Measurements from ENCODE around the gene PDGFB. TPM values are rescaled to one million over a fixed set of nuclear protein-coding genes. Genes with fewer than 3 reads are reported as not detected.

The PDGFB gene
- total and polyA plus RNA-seq, 7 donors = 1.4 to 9.6 (median 5.5) TPM

GRCh38 chr22:39238101-39238466 is 6.7 kb downstream of the PDGFB start:
- H3K36me3 ChIP-seq = no peaks in the 10 kb centered on the region
- H3K27me3 ChIP-seq = peaks cover 8 to 29% (median 19%) of the 10 kb centered on the region in 3 donors
- DNase-seq = no peak
- TF ChIP-seq EP300 (IDR thresholded peaks at IDR 0.05) (no peak), POLR2AphosphoS5 (IDR thresholded peaks at IDR 0.05) (no peak), POLR2A (IDR thresholded peaks at IDR 0.05) (no peak)
- TF ChIP-seq, protein P1, sequence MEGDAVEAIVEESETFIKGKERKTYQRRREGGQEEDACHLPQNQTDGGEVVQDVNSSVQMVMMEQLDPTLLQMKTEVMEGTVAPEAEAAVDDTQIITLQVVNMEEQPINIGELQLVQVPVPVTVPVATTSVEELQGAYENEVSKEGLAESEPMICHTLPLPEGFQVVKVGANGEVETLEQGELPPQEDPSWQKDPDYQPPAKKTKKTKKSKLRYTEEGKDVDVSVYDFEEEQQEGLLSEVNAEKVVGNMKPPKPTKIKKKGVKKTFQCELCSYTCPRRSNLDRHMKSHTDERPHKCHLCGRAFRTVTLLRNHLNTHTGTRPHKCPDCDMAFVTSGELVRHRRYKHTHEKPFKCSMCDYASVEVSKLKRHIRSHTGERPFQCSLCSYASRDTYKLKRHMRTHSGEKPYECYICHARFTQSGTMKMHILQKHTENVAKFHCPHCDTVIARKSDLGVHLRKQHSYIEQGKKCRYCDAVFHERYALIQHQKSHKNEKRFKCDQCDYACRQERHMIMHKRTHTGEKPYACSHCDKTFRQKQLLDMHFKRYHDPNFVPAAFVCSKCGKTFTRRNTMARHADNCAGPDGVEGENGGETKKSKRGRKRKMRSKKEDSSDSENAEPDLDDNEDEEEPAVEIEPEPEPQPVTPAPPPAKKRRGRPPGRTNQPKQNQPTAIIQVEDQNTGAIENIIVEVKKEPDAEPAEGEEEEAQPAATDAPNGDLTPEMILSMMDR (IDR thresholded peaks at IDR 0.05) = no peak
- intact Hi-C loops (cut with DNase I) = no loop called here
- H3K4me3 ChIP-seq = no peak overlapping the region
- H3K4me1 ChIP-seq = peaks cover 0 to 64% (median 52%) of the 10 kb centered on the region in 4 donors
- 30 to 76% methylated on average over 5 of the region's 5 CpGs for WGBS, 2 donors
- peak overlapping the region; percentile 67 to 76 (median 69) for H3K27ac ChIP-seq
- no peaks in the 10 kb centered on the region for H3K9me3 ChIP-seq

DNA sequence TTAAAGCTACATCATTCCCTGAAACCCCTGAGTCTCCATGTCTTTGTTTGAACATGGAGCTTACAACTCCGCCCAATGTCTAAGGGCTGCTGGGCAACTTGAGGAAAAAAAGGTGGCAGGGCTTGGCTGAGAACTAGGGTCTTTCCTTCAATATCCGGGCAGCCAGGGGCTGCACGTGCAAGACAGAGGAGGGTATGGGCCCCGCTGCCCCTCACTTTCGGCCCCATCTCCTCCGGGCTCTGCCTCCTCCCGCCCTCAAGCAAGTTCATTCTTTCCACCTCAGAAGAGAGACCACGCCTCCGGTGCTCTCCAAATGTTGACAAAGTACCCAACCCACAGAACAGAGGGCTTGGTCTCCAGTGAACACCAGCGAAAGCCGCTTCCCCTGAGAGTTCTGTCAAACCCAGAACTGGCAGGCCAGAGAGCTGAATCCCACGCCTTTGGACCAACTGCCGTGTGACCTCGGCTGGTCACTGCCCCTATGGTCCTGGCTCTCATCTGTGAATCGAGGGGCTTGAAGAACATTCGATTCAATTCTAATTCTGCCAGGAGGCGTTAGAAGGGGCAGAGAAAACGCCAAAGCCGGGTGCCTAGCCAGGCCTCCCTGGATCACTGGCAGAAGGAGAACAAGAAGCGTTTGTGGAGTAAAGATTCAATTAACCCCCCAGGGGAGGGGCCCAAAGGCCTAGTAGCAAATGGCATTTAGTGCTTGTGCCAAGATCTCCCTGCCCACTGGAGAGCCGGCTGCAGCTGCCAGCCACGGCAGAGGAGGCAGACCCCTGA is 7.3 kb downstream of the PDGFB start:
- intact Hi-C loops (cut with DNase I) = no loop called here
- TF ChIP-seq POLR2AphosphoS5 (IDR thresholded peaks at IDR 0.05) = peak in 2 of 4 donors; percentile 31 to 38
- no peak for TF ChIP-seq EP300 (IDR thresholded peaks at IDR 0.05)
- peak overlapping the region; percentile 67 to 76 (median 69) for H3K27ac ChIP-seq
- peaks cover 0 to 58% (median 46%) of the 10 kb centered on the region in 4 donors for H3K4me1 ChIP-seq
- DNase-seq = no peak
- 11 to 39% methylated on average over 22 of the region's 22 CpGs for WGBS, 2 donors
- H3K27me3 ChIP-seq = peaks cover 3 to 24% (median 13%) of the 10 kb centered on the region in 3 donors
- H3K4me3 ChIP-seq = no peak overlapping the region
- no peaks in the 10 kb centered on the region for H3K9me3 ChIP-seq
- no peaks in the 10 kb centered on the region for H3K36me3 ChIP-seq

DNA sequence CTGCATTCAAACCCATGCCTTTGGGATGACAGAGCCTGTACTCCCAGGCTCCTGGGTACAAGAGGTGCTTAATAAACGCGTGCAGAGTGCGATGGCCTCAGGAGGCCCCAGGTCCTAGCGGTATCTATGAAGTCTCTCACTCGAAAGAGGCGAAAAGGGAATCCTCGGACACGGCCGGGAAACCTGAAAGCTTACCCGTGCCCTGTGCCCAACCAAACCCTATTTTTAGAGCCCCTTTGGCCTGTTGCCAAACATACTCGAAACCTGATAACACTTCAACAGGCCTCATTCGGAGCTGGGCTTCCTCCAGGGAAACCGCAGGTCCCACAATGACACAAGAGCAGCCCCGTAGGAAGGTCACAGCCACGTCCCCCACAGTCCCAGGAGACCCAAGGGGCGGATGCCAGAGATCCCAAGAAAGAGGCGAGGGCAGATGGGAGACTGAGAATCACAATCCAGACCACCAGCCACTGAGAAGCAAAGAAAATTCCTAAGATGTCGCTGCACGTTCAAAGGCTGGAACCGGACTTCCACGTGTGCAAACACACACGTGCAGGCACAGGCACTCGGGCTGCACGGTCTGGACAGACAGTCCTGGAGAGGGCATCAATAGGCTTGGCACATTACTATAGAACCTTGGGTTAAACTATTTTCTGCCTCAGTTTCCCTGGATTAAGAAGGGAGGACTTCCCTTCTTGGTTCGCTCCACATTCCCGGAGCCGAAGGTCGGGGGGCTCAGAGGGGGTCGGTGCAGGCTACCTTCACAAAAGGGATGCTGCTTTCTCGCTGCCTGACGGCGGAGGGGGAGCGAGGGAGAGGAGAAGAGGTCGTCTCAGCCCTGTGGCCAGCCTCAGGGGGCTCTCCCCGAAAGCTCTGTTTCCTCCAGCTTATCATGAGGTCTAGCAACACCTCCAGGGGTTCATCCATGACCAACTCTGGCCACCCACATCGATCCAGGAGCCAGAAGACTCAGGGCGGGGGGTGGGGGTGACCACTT is 8.2 kb downstream of the PDGFB start:
- DNase-seq = no peak
- peak overlapping the region in 1 of 4 donors; percentile 3 for H3K4me3 ChIP-seq
- TF ChIP-seq EP300 (IDR thresholded peaks at IDR 0.05) (no peak), POLR2A (IDR thresholded peaks at IDR 0.05) (no peak), POLR2AphosphoS5 (IDR thresholded peaks at IDR 0.05) (no peak)
- TF ChIP-seq, protein P1 (IDR thresholded peaks at IDR 0.05) = no peak
- H3K9me3 ChIP-seq = no peaks in the 10 kb centered on the region
- 24 to 38% methylated on average over 37 of the region's 37 CpGs for WGBS, 2 donors
- intact Hi-C loops (cut with DNase I) = no loop called here
- peak overlapping the region; percentile 67 to 76 (median 69) for H3K27ac ChIP-seq
- H3K36me3 ChIP-seq = no peaks in the 10 kb centered on the region
- peaks cover 0 to 57% (median 37%) of the 10 kb centered on the region in 4 donors for H3K4me1 ChIP-seq
- peaks cover 0 to 15% (median 6%) of the 10 kb centered on the region in 3 donors for H3K27me3 ChIP-seq

DNA sequence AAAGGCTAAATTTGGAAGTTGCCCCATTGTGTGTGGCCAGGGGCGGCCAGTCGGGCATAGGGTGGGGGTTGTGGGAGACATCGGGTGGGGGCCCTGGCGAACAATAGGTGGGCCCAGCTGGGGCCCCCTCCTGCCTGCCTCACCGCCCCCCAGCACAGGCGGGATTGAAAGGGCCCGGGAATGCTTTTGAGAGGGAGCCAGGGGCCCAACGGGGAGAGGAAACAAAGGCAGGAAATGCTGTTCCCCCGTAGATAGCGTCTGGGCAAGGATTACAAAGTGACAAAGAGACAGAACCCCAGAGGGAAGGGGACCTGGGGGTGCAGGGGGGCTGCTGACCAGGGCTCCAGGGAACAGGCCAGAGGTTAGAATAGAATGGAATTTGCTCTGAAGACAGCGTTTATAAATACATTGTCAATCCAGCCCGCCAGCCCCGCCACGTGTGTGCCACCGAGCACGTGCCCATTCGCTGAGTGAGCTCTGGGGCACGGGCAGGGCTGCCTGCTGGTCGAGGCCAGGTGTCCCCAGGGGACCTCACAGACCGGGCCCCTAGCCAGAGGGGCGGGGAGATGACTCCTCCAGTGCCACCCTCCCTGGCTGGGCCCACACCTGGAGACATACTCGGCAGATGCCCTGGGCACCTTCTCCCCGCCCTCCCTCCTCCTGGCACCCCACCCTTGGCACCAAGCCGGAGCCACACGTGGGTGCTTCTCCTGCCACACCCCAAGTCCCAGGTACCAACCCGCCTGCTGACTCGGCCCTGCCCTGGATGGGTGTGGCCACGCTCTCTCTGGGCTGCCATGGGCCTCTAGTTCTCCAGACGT is 9.7 kb downstream of the PDGFB start:
- WGBS, 2 donors = 28 to 30% methylated on average over 29 of the region's 29 CpGs
- no peaks in the 10 kb centered on the region for H3K9me3 ChIP-seq
- intact Hi-C loops (cut with DNase I) = no loop called here
- peaks cover 0 to 10% (median 6%) of the 10 kb centered on the region in 3 donors for H3K27me3 ChIP-seq
- H3K36me3 ChIP-seq = peaks cover 0 to 10% (median 0%) of the 10 kb centered on the region in 4 donors
- DNase-seq = no peak
- peak overlapping the region; percentile 67 to 76 (median 69) for H3K27ac ChIP-seq
- no peak overlapping the region for H3K4me3 ChIP-seq
- H3K4me1 ChIP-seq = peaks cover 0 to 44% (median 31%) of the 10 kb centered on the region in 4 donors
- TF ChIP-seq POLR2AphosphoS5 (IDR thresholded peaks at IDR 0.05) = no peak
- TF ChIP-seq POLR2A (IDR thresholded peaks at IDR 0.05) = no peak
- TF ChIP-seq EP300 (IDR thresholded peaks at IDR 0.05) = no peak
- TF ChIP-seq, protein P1 (IDR thresholded peaks at IDR 0.05) = no peak

Data from sigmoid colon (tissue), 7 donors.